ENCODE measurements around the gene EGFR.

Gene EGFR

DNA sequence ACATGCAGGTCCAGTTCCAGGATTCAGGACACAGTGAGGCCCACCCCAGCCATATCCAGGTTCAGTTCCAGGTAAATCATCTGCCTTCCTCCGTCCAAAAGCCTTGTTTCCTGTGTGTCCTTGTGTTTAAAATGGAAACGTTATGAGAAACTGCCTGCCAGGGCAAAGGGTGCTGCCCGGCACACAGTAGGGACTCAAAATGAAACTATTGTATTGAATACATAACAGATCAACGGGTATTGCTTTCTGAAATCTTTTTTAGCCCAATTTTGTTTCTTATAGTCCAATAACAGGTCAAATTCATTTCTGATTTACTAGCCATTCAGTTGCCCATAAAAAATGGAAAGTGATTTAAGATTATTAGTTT lies 115.5 kb downstream of the EGFR start:
- Histone ChIP-seq H3K4me1 (peaks cover 0 to 52% (median 46%) of the 10 kb centered on the region in 4 donors), H3K27ac (peak overlapping the region; percentile 63 to 85), H3K4me3 (no peak overlapping the region), H3K36me3 (no peaks in the 10 kb centered on the region), H3K9me3 (no peaks in the 10 kb centered on the region), H3K27me3 (no peaks in the 10 kb centered on the region)
- no peak for DNase-seq
- intact Hi-C loops (cut with DNase I; ENCODE audit: low total_unique reads) = loop anchor here (5.0 kb wide), 1 partner anchor 117 kb away; the partner anchor contains the start of gene EGFR
- no peak for TF ChIP-seq CTCF (IDR thresholded peaks at IDR 0.05)

- DNase-seq = no peak
- peaks cover 0 to 47% (median 42%) of the 10 kb centered on the region in 4 donors for H3K4me1 ChIP-seq
- intact Hi-C loops (cut with DNase I; ENCODE audit: low total_unique reads) = loop anchor here (5.0 kb wide), 1 partner anchor 117 kb away; the partner anchor contains the start of gene EGFR
- peak overlapping the region in 1 of 2 donors; percentile 85 for H3K27ac ChIP-seq
- no peak for TF ChIP-seq CTCF (IDR thresholded peaks at IDR 0.05)
- H3K4me3 ChIP-seq = no peak overlapping the region
- H3K9me3 ChIP-seq = no peaks in the 10 kb centered on the region
- no peaks in the 10 kb centered on the region for H3K36me3 ChIP-seq
- no peaks in the 10 kb centered on the region for H3K27me3 ChIP-seq
These were observed 116.0 kb downstream of the EGFR start for GRCh38 chr7:55134786-55135185.

GRCh38 chr7:55135462-55135861 lies 116.6 kb downstream of the EGFR start:
- no peaks in the 10 kb centered on the region for H3K27me3 ChIP-seq
- H3K27ac ChIP-seq = no peak overlapping the region
- TF ChIP-seq CTCF (IDR thresholded peaks at IDR 0.05) = no peak
- peaks cover 0 to 45% (median 35%) of the 10 kb centered on the region in 4 donors for H3K4me1 ChIP-seq
- intact Hi-C loops (cut with DNase I; ENCODE audit: low total_unique reads) = no loop called here
- no peak for DNase-seq
- H3K4me3 ChIP-seq = no peak overlapping the region
- no peaks in the 10 kb centered on the region for H3K36me3 ChIP-seq
- H3K9me3 ChIP-seq = no peaks in the 10 kb centered on the region

GRCh38 chr7:55138663-55139062 lies 119.8 kb downstream of the EGFR start:
- peaks cover 7 to 14% (median 12%) of the 10 kb centered on the region in 3 donors for H3K36me3 ChIP-seq
- H3K27ac ChIP-seq = no peak overlapping the region
- H3K4me1 ChIP-seq = peaks cover 0 to 17% (median 5%) of the 10 kb centered on the region in 4 donors
- H3K4me3 ChIP-seq = no peak overlapping the region
- H3K27me3 ChIP-seq = no peaks in the 10 kb centered on the region
- DNase-seq = no peak
- no peak for TF ChIP-seq CTCF (IDR thresholded peaks at IDR 0.05)
- H3K9me3 ChIP-seq = no peaks in the 10 kb centered on the region
- intact Hi-C loops (cut with DNase I; ENCODE audit: low total_unique reads) = no loop called here

DNA sequence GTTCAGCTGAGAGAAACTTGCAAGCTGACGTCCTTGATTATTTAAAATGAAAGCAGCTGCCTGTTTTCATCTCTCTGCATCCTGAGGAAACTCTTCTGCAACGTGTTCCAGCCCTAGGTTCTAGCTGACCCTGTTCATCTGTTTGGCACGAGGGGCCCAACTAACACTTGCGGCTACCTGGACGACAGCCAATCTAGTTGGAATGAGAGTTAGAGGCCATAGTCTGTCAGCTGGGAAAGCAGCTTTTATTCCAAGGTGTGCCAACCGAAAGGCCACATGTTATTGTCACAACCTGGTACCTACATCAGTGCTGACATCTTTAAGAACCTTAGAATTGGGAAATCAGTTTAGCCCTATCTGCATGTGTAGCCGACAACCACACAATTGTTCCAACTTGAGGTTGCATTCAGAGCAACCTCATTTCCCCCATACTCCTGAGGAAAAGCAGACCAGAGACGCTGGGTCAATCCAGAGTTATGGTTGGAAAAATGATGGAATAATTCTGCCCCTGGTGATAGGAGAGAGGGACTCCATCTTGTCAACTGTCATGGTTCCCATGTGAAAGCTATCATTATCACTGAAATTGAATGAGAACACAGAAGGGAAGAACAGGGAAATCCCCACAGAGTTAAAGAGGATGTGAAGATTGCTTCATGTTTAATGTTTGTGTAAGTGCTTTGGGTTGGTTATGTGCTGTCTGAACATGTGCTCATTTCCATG lies 121.6 kb downstream of the EGFR start:
- Histone ChIP-seq H3K27me3 (no peaks in the 10 kb centered on the region), H3K36me3 (peaks cover 14 to 29% (median 23%) of the 10 kb centered on the region in 3 donors), H3K27ac (no peak overlapping the region), H3K4me3 (no peak overlapping the region), H3K9me3 (no peaks in the 10 kb centered on the region), H3K4me1 (peaks cover 0 to 9% (median 0%) of the 10 kb centered on the region in 4 donors)
- TF ChIP-seq CTCF (IDR thresholded peaks at IDR 0.05) = no peak
- intact Hi-C loops (cut with DNase I; ENCODE audit: low total_unique reads) = no loop called here
- DNase-seq = no peak

Data from tibial artery (tissue), 4 donors.